Vagina (tissue), 2 donors: ENCODE measurements around the gene SLC48A1. TPM values are rescaled to one million over a fixed set of nuclear protein-coding genes. Genes with fewer than 3 reads are reported as not detected.
"Not testable (repeated sequence)": the region's sequence is repeated elsewhere in the genome, so short reads cannot be mapped to it uniquely, and the experiment has no call there.

Experiments used
- DNase-seq, 2 donors: peaks; one replicate each; pipeline ENCODE4 v3.0.0-alpha.2; 2017; ENCODE audit errors: extremely low spot score in 2 of 2
- H3K27ac ChIP-seq: fragments of 200-600 bp; sonication (generic); one replicate; pipeline ENCODE4 v1.5.1; 2019
- H3K27me3 ChIP-seq: fragments of 200-600 bp; sonication (generic); one replicate; pipeline ENCODE4 v1.5.1; 2019
- H3K36me3 ChIP-seq, 2 donors: fragments of 200-600 bp; sonication (generic); one replicate each; pipeline ENCODE4 v1.5.1; 2017 to 2019
- H3K4me1 ChIP-seq: fragments of 200-600 bp; sonication (generic); one replicate; pipeline ENCODE4 v1.5.1; 2019
- H3K4me3 ChIP-seq, 2 donors: fragments of 200-600 bp; sonication (generic); 1 replicate in 1 of 2; 2 replicates in 1 of 2; pipeline ENCODE4 v1.5.1; 2016 to 2019
- H3K9me3 ChIP-seq: fragments of 200-600 bp; sonication (generic); one replicate; pipeline ENCODE4 v1.5.1; 2019
- CTCF ChIP-seq, 3 experiments: fragments of 450-650 bp in 2 of 3; fragments of 200-600 bp in 1 of 3; sonication (generic) in 1 of 3; IDR thresholded peaks; one replicate each; pipeline ENCODE4 v1.5.1; 2017 to 2019; ENCODE audit warnings: antibody characterized with exemption in 3 of 3, mild to moderate bottlenecking in 2 of 3, moderate library complexity in 2 of 3
- POLR2A ChIP-seq, 2 donors: fragments of 450-650 bp; IDR thresholded peaks; one replicate each; pipeline ENCODE4 v1.6.1; 2017; ENCODE audit warnings: antibody characterized with exemption in 2 of 2, mild to moderate bottlenecking in 2 of 2, moderate library complexity in 2 of 2
- POLR2AphosphoS5 ChIP-seq, 2 donors: sonication (generic); formaldehyde crosslinking; IDR thresholded peaks; one replicate each; pipeline ENCODE4 v1.9.0; 2017; ENCODE audit warnings: antibody characterized with exemption in 2 of 2, mild to moderate bottlenecking in 2 of 2, low read depth in 1 of 2; ENCODE audit not compliant: insufficient read depth in 1 of 2
- intact Hi-C: fragments of 100-400 bp; cut with DNase I; formaldehyde crosslinking; loops from one replicate; pipeline ENCODE4 v1.15.1; 2023
- total RNA-seq: library from RNA; depleted of rRNA; stranded (reverse); fragments of >200 nt; gene quantifications from one replicate; pipeline ENCODE4 v1.2.3, GENCODE V29; 2016

SLC48A1 gene
- total RNA-seq, 1 donor from 2014 or later = 20.9 TPM

- Histone ChIP-seq H3K27ac (peak overlapping the region; percentile 99), H3K4me3 (no peak overlapping the region)
- intact Hi-C loops = no loop called here
Measured at GRCh38 chr12:47811072-47811396, 38.0 kb downstream of the SLC48A1 start.

GRCh38 chr12:47811581-47812484 is 38.8 kb downstream of the SLC48A1 start:
- Histone ChIP-seq H3K36me3 (no peaks in the 10 kb centered on the region), H3K4me1 (peaks cover 100% of the 10 kb centered on the region), H3K4me3 (peak overlapping the region in 1 of 2 donors; percentile 43), H3K9me3 (no peaks in the 10 kb centered on the region), H3K27ac (peak overlapping the region; percentile 99), H3K27me3 (no peaks in the 10 kb centered on the region)
- TF ChIP-seq POLR2A (IDR thresholded peaks at IDR 0.05) = no peak
- TF ChIP-seq CTCF (IDR thresholded peaks at IDR 0.05) = no peak
- peak; percentile 37 to 88 for TF ChIP-seq POLR2AphosphoS5 (IDR thresholded peaks at IDR 0.05; ENCODE audit: insufficient read depth in 1 of 2, low read depth in 1 of 2)
- intact Hi-C loops = no loop called here
- no peak for DNase-seq

More at GRCh38 chr12:47811072-47811396, 38.0 kb downstream of the SLC48A1 start:
- Histone ChIP-seq H3K27me3 (no peaks in the 10 kb centered on the region), H3K9me3 (no peaks in the 10 kb centered on the region), H3K36me3 (no peaks in the 10 kb centered on the region), H3K4me1 (peaks cover 100% of the 10 kb centered on the region)
- DNase-seq = no peak
- TF ChIP-seq CTCF (IDR thresholded peaks at IDR 0.05) = no peak

- peaks cover 100% of the 10 kb centered on the region for H3K4me1 ChIP-seq
- no peak for TF ChIP-seq POLR2A (IDR thresholded peaks at IDR 0.05)
- peak; percentile 81 to 84 for TF ChIP-seq POLR2AphosphoS5 (IDR thresholded peaks at IDR 0.05; ENCODE audit: insufficient read depth in 1 of 2, low read depth in 1 of 2)
- H3K27ac ChIP-seq = peak overlapping the region; percentile 99
- H3K4me3 ChIP-seq = peak overlapping the region; percentile 43 to 51
- no peaks in the 10 kb centered on the region for H3K36me3 ChIP-seq
- intact Hi-C loops = no loop called here
- peak in 1 of 2 donors; percentile 96 for DNase-seq
- no peaks in the 10 kb centered on the region for H3K27me3 ChIP-seq
- no peaks in the 10 kb centered on the region for H3K9me3 ChIP-seq
Measured at GRCh38 chr12:47812797-47813510, 39.9 kb downstream of the SLC48A1 start.

- Histone ChIP-seq H3K27ac (peak overlapping the region; percentile 99), H3K4me1 (peaks cover 100% of the 10 kb centered on the region), H3K36me3 (no peaks in the 10 kb centered on the region), H3K4me3 (peak overlapping the region; percentile 43 to 51), H3K9me3 (no peaks in the 10 kb centered on the region), H3K27me3 (no peaks in the 10 kb centered on the region)
- intact Hi-C loops = no loop called here
- no peak for DNase-seq
- TF ChIP-seq POLR2AphosphoS5 (IDR thresholded peaks at IDR 0.05; ENCODE audit: insufficient read depth in 1 of 2, low read depth in 1 of 2) (no peak), POLR2A (IDR thresholded peaks at IDR 0.05) (no peak), CTCF (IDR thresholded peaks at IDR 0.05) (no peak)
Measured at GRCh38 chr12:47813511-47814196, 40.6 kb downstream of the SLC48A1 start.

GRCh38 chr12:47814539-47815170 is 41.6 kb downstream of the SLC48A1 start:
- Histone ChIP-seq H3K36me3 (no peaks in the 10 kb centered on the region), H3K4me1 (peaks cover 93% of the 10 kb centered on the region), H3K27ac (peak overlapping the region; percentile 99), H3K4me3 (no peak overlapping the region), H3K27me3 (no peaks in the 10 kb centered on the region), H3K9me3 (no peaks in the 10 kb centered on the region)
- TF ChIP-seq POLR2AphosphoS5 (IDR thresholded peaks at IDR 0.05; ENCODE audit: insufficient read depth in 1 of 2, low read depth in 1 of 2) (no peak), POLR2A (IDR thresholded peaks at IDR 0.05) (no peak), CTCF (IDR thresholded peaks at IDR 0.05) (no peak)
- no peak for DNase-seq
- intact Hi-C loops = no loop called here

GRCh38 chr12:47815447-47815846 is 42.4 kb downstream of the SLC48A1 start:
- H3K4me3 ChIP-seq, H3K9me3 ChIP-seq, H3K36me3 ChIP-seq, intact Hi-C loops, H3K27me3 ChIP-seq, DNase-seq: not testable (repeated sequence)
- peaks cover 85% of the 10 kb centered on the region for H3K4me1 ChIP-seq
- H3K27ac ChIP-seq = peak overlapping the region; percentile 99
